ENCODE results near the gene CEP170B. TPM values are rescaled to one million over a fixed set of nuclear protein-coding genes. Genes with fewer than 3 reads are reported as not detected.
"Not testable (repeated sequence)": the region's sequence is repeated elsewhere in the genome, so short reads cannot be mapped to it uniquely, and the experiment has no call there.

The CEP170B gene
- total and polyA plus RNA-seq, 2 donors = 4.9 to 19.2 TPM

DNA sequence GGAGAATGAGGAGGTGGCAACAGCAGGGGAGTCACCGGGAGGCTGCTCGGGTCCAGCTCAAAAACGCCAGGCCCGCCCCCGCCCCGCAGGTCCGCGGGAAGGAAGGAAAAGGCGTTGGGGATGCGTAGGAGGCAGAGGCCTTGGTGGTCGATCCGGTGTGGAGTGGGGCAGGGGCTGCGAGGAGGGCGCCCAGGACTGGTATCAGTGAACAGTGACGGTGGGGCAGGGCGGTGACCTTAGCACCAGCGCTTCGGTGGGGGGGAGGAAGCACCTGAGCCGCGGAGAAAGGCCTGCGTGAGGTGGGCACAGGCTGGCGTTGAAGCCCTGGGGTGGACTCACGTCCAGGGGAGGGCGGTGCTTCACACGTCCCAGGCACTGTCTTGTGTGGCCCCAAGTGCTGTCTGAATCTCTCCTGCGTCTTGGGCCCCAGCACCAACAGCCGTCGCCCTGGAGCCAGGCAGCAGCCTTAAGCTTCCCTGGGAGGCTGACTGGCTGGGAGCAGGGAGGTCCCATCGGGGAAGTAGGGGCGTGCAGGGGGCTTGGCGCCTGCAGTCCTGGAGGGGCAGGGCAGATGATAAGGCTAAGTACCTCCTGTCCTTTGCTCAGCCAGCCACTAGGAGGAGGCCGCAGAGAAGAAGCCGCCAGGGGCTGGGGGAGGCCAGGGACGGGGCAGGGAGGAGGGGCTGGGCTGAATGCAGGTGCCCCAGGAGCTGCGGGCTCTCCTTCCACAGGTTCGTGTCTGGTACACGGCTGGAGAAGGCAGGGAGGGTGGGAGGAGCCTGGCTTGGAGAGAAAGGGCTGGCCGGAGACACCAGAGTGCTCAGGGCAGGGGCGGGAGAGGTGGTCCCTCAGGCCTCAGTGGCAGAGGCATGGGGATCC is 37.7 kb upstream of the CEP170B start:
- Histone ChIP-seq H3K27ac (ENCODE audit: low read depth) (no peak overlapping the region), H3K4me3 (ENCODE audit: low read depth, low read length) (peak overlapping the region; percentile 42), H3K36me3 (ENCODE audit: insufficient read depth) (no peaks in the 10 kb centered on the region), H3K4me1 (ENCODE audit: insufficient read depth) (no peaks in the 10 kb centered on the region)
- 9% methylated on average over 39 of the region's 39 CpGs for WGBS
- DNase-seq (ENCODE audit: extremely low spot score) = no peak

- Histone ChIP-seq H3K36me3 (ENCODE audit: insufficient read depth) (no peaks in the 10 kb centered on the region), H3K27ac (ENCODE audit: low read depth) (no peak overlapping the region), H3K4me1 (ENCODE audit: insufficient read depth) (no peaks in the 10 kb centered on the region), H3K4me3 (ENCODE audit: low read depth, low read length) (no peak overlapping the region)
- 55% methylated on average over 9 of the region's 9 CpGs for WGBS
- DNase-seq (ENCODE audit: extremely low spot score) = no peak
These were observed 34.3 kb upstream of the CEP170B start for GRCh38 chr14:104830781-104831180.

- not testable (repeated sequence) for H3K4me3 ChIP-seq (ENCODE audit: low read depth, low read length); H3K36me3 ChIP-seq (ENCODE audit: insufficient read depth); H3K4me1 ChIP-seq (ENCODE audit: insufficient read depth); H3K27ac ChIP-seq (ENCODE audit: low read depth); DNase-seq (ENCODE audit: extremely low spot score)
- 94% methylated on average over 40 of the region's 41 CpGs for WGBS
These were observed 28.7 kb upstream of the CEP170B start for GRCh38 chr14:104836171-104836935.

- no peak overlapping the region for H3K27ac ChIP-seq (ENCODE audit: low read depth)
- H3K4me3 ChIP-seq (ENCODE audit: low read depth, low read length) = no peak overlapping the region
- DNase-seq (ENCODE audit: extremely low spot score) = no peak
- WGBS = 79% methylated on average over 1 of the region's 1 CpG
- no peaks in the 10 kb centered on the region for H3K4me1 ChIP-seq (ENCODE audit: insufficient read depth)
- no peaks in the 10 kb centered on the region for H3K36me3 ChIP-seq (ENCODE audit: insufficient read depth)
These were observed 23.3 kb upstream of the CEP170B start for GRCh38 chr14:104841730-104842129.

GRCh38 chr14:104843006-104843405 is 22.1 kb upstream of the CEP170B start:
- no peak for DNase-seq (ENCODE audit: extremely low spot score)
- H3K27ac ChIP-seq (ENCODE audit: low read depth) = no peak overlapping the region
- no peaks in the 10 kb centered on the region for H3K4me1 ChIP-seq (ENCODE audit: insufficient read depth)
- H3K4me3 ChIP-seq (ENCODE audit: low read depth, low read length) = no peak overlapping the region
- WGBS = 34% methylated on average over 13 of the region's 13 CpGs
- no peaks in the 10 kb centered on the region for H3K36me3 ChIP-seq (ENCODE audit: insufficient read depth)

GRCh38 chr14:104843442-104844305 is 21.4 kb upstream of the CEP170B start:
- WGBS = under 1% methylated on average over 69 of the region's 69 CpGs
- H3K36me3 ChIP-seq (ENCODE audit: insufficient read depth) = no peaks in the 10 kb centered on the region
- H3K4me3 ChIP-seq (ENCODE audit: low read depth, low read length) = peak overlapping the region; percentile 15
- no peaks in the 10 kb centered on the region for H3K4me1 ChIP-seq (ENCODE audit: insufficient read depth)
- H3K27ac ChIP-seq (ENCODE audit: low read depth) = no peak overlapping the region
- no peak for DNase-seq (ENCODE audit: extremely low spot score)

GRCh38 chr14:104844306-104845032 is 20.6 kb upstream of the CEP170B start:
- no peak overlapping the region for H3K27ac ChIP-seq (ENCODE audit: low read depth)
- no peaks in the 10 kb centered on the region for H3K4me1 ChIP-seq (ENCODE audit: insufficient read depth)
- no peaks in the 10 kb centered on the region for H3K36me3 ChIP-seq (ENCODE audit: insufficient read depth)
- H3K4me3 ChIP-seq (ENCODE audit: low read depth, low read length) = peak overlapping the region; percentile 15
- DNase-seq (ENCODE audit: extremely low spot score) = no peak
- WGBS = 7% methylated on average over 27 of the region's 27 CpGs

GRCh38 chr14:104845033-104845666 is 19.9 kb upstream of the CEP170B start:
- Histone ChIP-seq H3K36me3 (ENCODE audit: insufficient read depth) (no peaks in the 10 kb centered on the region), H3K27ac (ENCODE audit: low read depth) (no peak overlapping the region), H3K4me3 (ENCODE audit: low read depth, low read length) (no peak overlapping the region), H3K4me1 (ENCODE audit: insufficient read depth) (no peaks in the 10 kb centered on the region)
- no peak for DNase-seq (ENCODE audit: extremely low spot score)
- WGBS = 88% methylated on average over 4 of the region's 4 CpGs

DNA sequence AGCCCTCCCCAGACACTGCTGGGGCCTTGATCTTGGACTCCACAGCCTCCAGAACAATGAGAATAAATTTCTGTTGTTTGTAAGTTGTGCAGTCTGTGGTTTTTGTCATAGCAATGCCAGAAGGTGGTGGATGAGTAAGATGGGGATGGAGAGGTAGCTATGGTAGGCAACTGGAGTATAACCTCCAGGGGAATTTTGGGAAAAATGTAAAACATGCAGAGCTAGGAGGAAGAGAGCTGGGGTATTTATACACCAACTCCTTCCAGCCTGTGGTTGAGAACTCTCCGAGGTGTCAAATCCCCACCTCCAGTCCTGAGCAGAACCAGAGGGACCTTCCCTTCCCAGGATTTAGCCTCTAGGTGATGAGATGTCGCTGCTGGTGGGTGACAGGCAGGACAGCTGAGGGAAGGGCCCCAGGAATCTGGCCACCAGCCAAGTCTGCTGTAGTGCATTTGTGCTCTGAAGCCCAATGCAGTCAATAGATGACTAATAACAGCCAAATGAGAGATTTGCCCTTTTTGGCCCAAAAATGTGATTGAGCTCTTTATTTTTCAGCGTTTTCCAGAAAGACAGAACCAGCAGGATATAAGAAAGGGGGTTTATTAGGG is 19.1 kb upstream of the CEP170B start:
- WGBS = 82% methylated on average over 3 of the region's 3 CpGs
- Histone ChIP-seq H3K4me1 (ENCODE audit: insufficient read depth) (no peaks in the 10 kb centered on the region), H3K27ac (ENCODE audit: low read depth) (no peak overlapping the region), H3K4me3 (ENCODE audit: low read depth, low read length) (no peak overlapping the region), H3K36me3 (ENCODE audit: insufficient read depth) (no peaks in the 10 kb centered on the region)
- no peak for DNase-seq (ENCODE audit: extremely low spot score)

DNA sequence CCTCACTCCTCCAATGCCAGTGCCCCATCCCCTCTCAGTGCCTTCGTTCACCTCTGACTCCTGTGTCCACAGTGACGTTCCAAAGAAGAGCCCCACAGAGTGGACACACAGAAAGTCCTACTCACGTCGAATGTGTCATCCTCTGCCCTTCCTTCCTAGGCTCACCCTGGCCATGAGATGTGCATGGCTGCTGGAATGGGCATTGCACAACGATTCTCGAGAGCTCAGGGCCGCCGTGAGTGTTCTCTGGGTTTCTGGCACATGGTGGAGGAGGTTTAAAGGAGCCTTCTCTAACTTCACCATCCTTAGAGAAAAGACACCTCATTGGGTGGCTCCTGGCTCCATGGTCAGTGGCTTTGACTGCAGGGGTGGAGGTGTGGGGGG is 12.8 kb upstream of the CEP170B start:
- WGBS = 59% methylated on average over 8 of the region's 8 CpGs
- no peak overlapping the region for H3K4me3 ChIP-seq (ENCODE audit: low read depth, low read length)

DNA sequence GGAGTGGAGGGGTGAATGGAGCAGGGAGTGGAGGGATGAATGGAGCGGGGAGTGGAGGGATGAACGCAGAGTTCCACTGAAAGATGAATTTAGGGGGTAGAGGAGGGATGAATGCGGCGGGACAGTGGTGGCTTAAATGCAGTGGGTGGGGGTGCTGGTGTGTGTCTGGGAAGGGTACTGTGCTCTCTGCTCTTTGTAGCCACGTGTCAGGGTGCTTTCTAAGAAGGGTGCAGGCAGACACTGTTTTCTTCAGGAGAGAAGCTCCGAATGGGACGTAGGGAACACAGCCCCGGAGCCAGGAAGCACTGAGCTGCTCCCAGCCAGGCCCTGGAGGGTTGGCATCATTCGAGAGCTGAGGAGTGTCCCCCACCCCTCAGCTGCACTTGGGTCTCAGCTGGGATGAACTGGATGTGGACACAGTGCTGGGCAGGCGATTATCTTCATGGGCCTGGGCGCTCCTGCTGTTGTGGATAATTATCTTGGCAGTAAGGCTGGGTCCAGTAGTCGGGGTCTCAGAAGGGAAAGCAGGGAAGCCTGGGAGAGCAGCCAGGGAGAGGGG is 9.5 kb upstream of the CEP170B start:
- DNase-seq (ENCODE audit: extremely low spot score) = no peak
- Histone ChIP-seq H3K4me1 (ENCODE audit: insufficient read depth) (no peaks in the 10 kb centered on the region), H3K36me3 (ENCODE audit: insufficient read depth) (no peaks in the 10 kb centered on the region), H3K27ac (ENCODE audit: low read depth) (no peak overlapping the region), H3K4me3 (ENCODE audit: low read depth, low read length) (no peak overlapping the region)
- WGBS = 53% methylated on average over 12 of the region's 12 CpGs

More for the DNA sequence above, 12.8 kb upstream of the CEP170B start:
- Histone ChIP-seq H3K4me1 (ENCODE audit: insufficient read depth) (no peaks in the 10 kb centered on the region), H3K27ac (ENCODE audit: low read depth) (no peak overlapping the region), H3K36me3 (ENCODE audit: insufficient read depth) (no peaks in the 10 kb centered on the region)
- DNase-seq (ENCODE audit: extremely low spot score) = no peak

Measured in urinary bladder (tissue), 4 donors.